Testis (tissue), 2 donors: ENCODE data around the gene ZSWIM9.

Source experiments
- CTCF ChIP-seq, 3 experiments: fragments of 450-650 bp in 2 of 3; fragments of 200-600 bp in 1 of 3; sonication (generic) in 1 of 3; IDR thresholded peaks; one replicate each; pipeline ENCODE4 v1.5.1; 2016 to 2019; ENCODE audit warnings: antibody characterized with exemption in 3 of 3, mild to moderate bottlenecking in 2 of 3, moderate library complexity in 1 of 3
- POLR2A ChIP-seq: fragments of 450-650 bp; IDR thresholded peaks from one replicate; pipeline ENCODE4 v1.6.1; 2017; ENCODE audit warnings: antibody characterized with exemption, mild to moderate bottlenecking, moderate library complexity

GRCh38 chr19:48196933-48197665 lies 26.6 kb downstream of the ZSWIM9 start:
- TF ChIP-seq CTCF (IDR thresholded peaks at IDR 0.05) (no peak), POLR2A (no peak)
